ENCODE measurements around the gene CCDC59. TPM values are rescaled to one million over a fixed set of nuclear protein-coding genes. Genes with fewer than 3 reads are reported as not detected.

The CCDC59 gene
- total RNA-seq, 2 donors from 2014 or later, result 51.9 to 65.4 TPM

- no peaks in the 10 kb centered on the region for H3K4me1 ChIP-seq (ENCODE audit: control insufficient read depth, insufficient read depth, low read length)
- no peak for TF ChIP-seq CTCF (conservative IDR thresholded peaks at IDR 0.05)
Measured at GRCh38 chr12:82406651-82407050, 48.5 kb upstream of the CCDC59 start.

GRCh38 chr12:82400819-82401218, 42.6 kb upstream of the CCDC59 start:
- Histone ChIP-seq H3K9ac (ENCODE audit: extremely low read depth, low read length, poor library complexity, severe bottlenecking) (no peak overlapping the region), H3K27me3 (ENCODE audit: control insufficient read depth, insufficient read depth, low read length, poor library complexity, severe bottlenecking) (no peaks in the 10 kb centered on the region), H3K4me3 (ENCODE audit: low read length) (no peak overlapping the region), H3K4me1 (ENCODE audit: control insufficient read depth, insufficient read depth, low read length) (no peaks in the 10 kb centered on the region), H3K36me3 (ENCODE audit: control insufficient read depth, insufficient read depth, low read length) (no peaks in the 10 kb centered on the region), H3K27ac (ENCODE audit: low read depth, low read length) (no peak overlapping the region), H3K9me3 (ENCODE audit: control insufficient read depth, low read length) (no peaks in the 10 kb centered on the region)
- DNase-seq, result no peak
- peaks cover 5% of the 10 kb centered on the region for H3K36me3 Mint-ChIP-seq (ENCODE audit: low read depth)
- 84% methylated on average over 2 of the region's 2 CpGs; no CpG with 5 or more reads in 1 of the 2 experiments for WGBS, 2 experiments (ENCODE audit: insufficient coverage in 1 of 2, insufficient read length in 1 of 2)
- H3K27me3 Mint-ChIP-seq (ENCODE audit: insufficient read depth), result no peaks in the 10 kb centered on the region
- H3K9me3 Mint-ChIP-seq, result no peaks in the 10 kb centered on the region
- no peak overlapping the region for H3K4me3 Mint-ChIP-seq
- TF ChIP-seq CTCF (conservative IDR thresholded peaks at IDR 0.05), result no peak
- no peaks in the 10 kb centered on the region for H3K4me1 Mint-ChIP-seq
- no peak overlapping the region for H3K27ac Mint-ChIP-seq

More at GRCh38 chr12:82406651-82407050, 48.5 kb upstream of the CCDC59 start:
- no peak overlapping the region for H3K27ac Mint-ChIP-seq
- H3K36me3 Mint-ChIP-seq (ENCODE audit: low read depth), result peaks cover 5% of the 10 kb centered on the region
- no peak overlapping the region for H3K27ac ChIP-seq (ENCODE audit: low read depth, low read length)
- H3K4me3 Mint-ChIP-seq, result no peak overlapping the region
- no peaks in the 10 kb centered on the region for H3K36me3 ChIP-seq (ENCODE audit: control insufficient read depth, insufficient read depth, low read length)
- peaks cover 13% of the 10 kb centered on the region for H3K4me1 Mint-ChIP-seq
- no peaks in the 10 kb centered on the region for H3K9me3 ChIP-seq (ENCODE audit: control insufficient read depth, low read length)
- DNase-seq, result no peak
- WGBS, 2 experiments (ENCODE audit: insufficient coverage in 1 of 2, insufficient read length in 1 of 2), result 77 to 100% methylated on average over 1 of the region's 1 CpG
- no peaks in the 10 kb centered on the region for H3K27me3 ChIP-seq (ENCODE audit: control insufficient read depth, insufficient read depth, low read length, poor library complexity, severe bottlenecking)
- H3K9ac ChIP-seq (ENCODE audit: extremely low read depth, low read length, poor library complexity, severe bottlenecking), result no peak overlapping the region
- H3K9me3 Mint-ChIP-seq, result no peaks in the 10 kb centered on the region
- H3K27me3 Mint-ChIP-seq (ENCODE audit: insufficient read depth), result no peaks in the 10 kb centered on the region
- H3K4me3 ChIP-seq (ENCODE audit: low read length), result no peak overlapping the region

- Mint-ChIP-seq H3K27ac (no peak overlapping the region), H3K36me3 (ENCODE audit: low read depth) (no peaks in the 10 kb centered on the region), H3K9me3 (no peaks in the 10 kb centered on the region), H3K27me3 (ENCODE audit: insufficient read depth) (no peaks in the 10 kb centered on the region), H3K4me1 (no peaks in the 10 kb centered on the region), H3K4me3 (no peak overlapping the region)
- TF ChIP-seq CTCF (conservative IDR thresholded peaks at IDR 0.05), result no peak
- Histone ChIP-seq H3K9ac (ENCODE audit: extremely low read depth, low read length, poor library complexity, severe bottlenecking) (no peak overlapping the region), H3K27ac (ENCODE audit: low read depth, low read length) (no peak overlapping the region), H3K4me1 (ENCODE audit: control insufficient read depth, insufficient read depth, low read length) (no peaks in the 10 kb centered on the region), H3K9me3 (ENCODE audit: control insufficient read depth, low read length) (no peaks in the 10 kb centered on the region), H3K4me3 (ENCODE audit: low read length) (no peak overlapping the region), H3K36me3 (ENCODE audit: control insufficient read depth, insufficient read depth, low read length) (no peaks in the 10 kb centered on the region), H3K27me3 (ENCODE audit: control insufficient read depth, insufficient read depth, low read length, poor library complexity, severe bottlenecking) (no peaks in the 10 kb centered on the region)
- DNase-seq, result no peak
Measured at GRCh38 chr12:82398879-82399278, 40.7 kb upstream of the CCDC59 start.

Measured in endodermal cell (in vitro differentiated cells).